Daoy (cell line): ENCODE results near the gene NELL1. TPM values are rescaled to one million over a fixed set of nuclear protein-coding genes. Genes with fewer than 3 reads are reported as not detected.

Source experiments
- DNase-seq: peaks from one replicate; pipeline ENCODE4 v3.0.0-alpha.2; 2015; ENCODE audit warnings: low read depth
- total RNA-seq: library from RNA; depleted of rRNA; stranded (reverse); fragments of >200 nt; shearing (Covaris generic); gene quantifications from 2 replicates; pipeline ENCODE4 v1.2.3, GENCODE V29; 2014; rRNA removed

NELL1 gene
- total RNA-seq, 1 experiment from 2014 or later = not detected

DNA sequence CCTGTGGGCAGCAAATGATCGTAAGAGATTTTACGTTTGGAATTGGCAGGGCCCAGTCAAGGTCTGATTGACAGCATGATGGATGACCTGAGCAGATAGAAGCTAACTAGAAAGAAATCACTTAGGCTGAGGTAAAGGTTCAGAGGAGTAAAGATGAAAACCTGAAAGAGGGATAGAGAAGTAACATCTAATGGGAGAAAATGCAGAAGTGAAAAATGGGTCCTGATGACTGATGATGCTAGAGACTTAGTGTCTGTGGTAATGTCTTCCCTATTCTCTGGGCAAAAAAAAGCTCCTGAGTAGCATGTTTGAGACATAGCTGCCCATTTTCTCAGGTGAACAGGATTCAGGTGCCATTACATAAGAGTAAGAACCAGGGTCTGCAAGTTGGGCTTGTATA is 894.7 kb downstream of the NELL1 start:
- DNase-seq = no peak

- DNase-seq = no peak
Measured at GRCh38 chr11:21564833-21565682, 895.7 kb downstream of the NELL1 start.

DNA sequence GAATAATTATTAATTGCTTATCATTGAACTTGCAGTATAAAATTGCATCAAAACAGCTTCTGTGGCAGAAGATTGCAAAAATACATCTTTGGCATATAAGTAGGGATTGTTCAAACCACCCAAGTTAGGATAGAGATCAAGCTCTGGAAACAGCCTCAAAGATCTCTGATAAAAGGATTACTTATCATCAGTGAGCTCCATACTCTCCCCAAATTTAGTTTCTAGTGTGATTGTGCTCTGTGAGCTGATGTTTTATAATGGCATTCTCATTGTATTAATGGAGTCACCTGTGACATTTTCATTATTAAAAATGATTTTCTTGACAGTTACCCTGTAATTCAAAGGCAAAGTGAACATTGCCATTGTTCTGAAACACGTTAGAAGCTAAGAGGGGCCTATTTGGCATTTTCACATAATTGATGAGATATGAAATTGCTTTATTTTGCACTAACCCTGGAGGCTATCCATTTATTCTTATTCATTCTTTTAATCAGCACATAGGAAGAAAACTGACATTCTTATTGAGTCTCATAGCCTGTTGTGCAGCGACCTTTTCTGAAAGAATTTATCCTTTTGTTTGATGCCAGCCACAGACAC is 897.2 kb downstream of the NELL1 start:
- no peak for DNase-seq

DNA sequence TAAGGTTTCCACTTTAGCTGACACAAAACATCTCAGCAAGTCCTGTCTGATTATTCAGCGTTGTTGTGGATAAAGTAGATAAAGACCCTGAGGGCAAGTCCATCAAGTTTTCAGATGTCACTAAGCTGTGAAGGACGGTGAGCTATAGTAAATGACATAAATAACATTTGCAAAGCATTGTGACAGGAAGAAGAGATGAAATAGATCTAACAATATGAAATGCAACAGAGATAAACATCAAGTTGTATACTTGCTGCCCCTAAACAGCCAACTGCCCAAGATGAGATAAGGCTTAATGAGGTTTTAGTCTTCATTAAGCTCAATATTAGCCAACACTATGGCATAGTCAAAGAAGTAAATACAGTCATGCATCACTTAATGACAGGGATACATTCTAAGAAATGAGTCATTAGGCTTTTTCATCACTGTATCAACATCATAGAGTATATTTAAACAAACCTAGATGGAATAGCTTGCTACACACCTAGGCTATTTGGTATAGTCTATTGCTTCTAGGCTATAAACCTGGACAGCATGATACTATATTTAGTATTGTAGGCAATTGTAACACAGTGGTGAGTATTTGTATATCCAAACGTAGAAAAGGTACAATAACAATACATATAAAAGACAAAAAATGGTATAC is 898.4 kb downstream of the NELL1 start:
- DNase-seq = no peak

DNA sequence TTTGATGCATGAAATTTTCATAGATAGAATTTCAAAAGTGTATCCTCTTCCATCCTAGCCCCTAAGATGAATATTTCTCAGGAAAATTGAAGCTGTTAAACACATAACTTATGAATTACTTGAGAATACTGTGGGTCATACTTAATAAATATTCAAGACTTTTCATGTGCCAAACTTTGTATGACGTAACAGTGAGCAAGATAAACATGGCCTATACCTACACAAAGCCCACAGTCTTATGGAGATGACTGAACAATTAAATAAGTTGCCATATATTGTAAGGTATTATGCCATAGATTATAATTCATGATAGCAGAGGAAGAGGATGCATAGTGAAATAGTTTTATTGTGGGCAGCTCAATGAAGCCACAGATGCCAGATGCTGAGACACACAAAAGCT is 902.8 kb downstream of the NELL1 start:
- DNase-seq = no peak

DNA sequence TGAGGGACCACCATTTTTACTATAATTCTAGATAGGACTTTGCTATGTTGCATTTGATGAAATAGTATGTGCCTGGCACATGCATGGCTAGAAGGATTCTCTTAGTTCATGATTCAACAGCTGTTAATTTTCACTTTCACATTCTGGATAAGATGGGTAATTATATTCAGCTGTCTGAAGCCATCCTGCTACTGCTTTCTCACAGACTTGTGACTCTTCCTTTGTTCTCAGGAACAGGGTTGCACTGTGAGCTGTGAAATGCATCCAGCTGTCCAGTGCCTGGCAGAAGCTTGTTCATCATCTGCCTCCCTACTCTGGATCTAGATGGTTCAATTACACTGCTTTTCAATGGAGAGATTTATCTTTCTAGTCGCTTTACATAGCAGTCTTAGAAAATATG is 913.4 kb downstream of the NELL1 start:
- no peak for DNase-seq

DNA sequence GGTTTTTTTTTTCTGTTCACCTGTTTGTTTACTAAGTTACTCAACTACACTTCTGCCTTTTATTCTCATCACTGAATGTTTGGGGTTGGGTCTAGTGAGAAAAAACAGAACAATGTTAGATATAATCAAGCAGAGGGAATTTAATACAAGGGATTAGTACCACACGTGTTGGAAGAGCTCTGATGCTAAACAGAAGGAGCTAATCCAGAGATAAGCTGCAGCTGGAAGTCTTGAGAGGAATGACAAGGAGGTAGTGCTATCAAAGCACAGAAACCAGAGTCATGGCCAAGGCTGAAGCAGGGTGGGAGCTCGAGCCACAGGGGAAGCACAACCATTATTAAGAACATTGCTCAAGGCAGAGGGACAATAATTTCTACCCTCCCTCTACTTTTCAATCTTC is 919.4 kb downstream of the NELL1 start:
- DNase-seq = no peak

- no peak for DNase-seq
Measured at GRCh38 chr11:21602699-21603098, 933.3 kb downstream of the NELL1 start.

DNA sequence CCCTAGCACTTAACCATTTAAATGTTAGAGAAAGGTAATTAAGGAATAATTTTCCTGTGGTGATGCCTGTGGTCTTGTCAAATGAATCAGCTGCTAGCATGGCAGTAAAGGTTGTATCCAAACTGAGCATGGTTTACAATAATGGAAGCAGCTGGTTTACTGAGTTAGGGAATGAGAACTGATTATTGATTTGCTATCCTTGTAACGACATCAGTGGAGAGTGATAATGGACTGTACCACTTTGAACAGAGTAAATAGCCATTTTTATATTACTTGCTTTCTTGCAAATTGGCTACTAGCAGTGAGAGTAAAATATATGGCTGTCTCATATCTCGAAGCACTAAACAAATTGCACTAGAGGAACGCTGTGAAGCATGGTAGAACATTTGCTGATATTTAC is 934.5 kb downstream of the NELL1 start:
- DNase-seq = no peak

DNA sequence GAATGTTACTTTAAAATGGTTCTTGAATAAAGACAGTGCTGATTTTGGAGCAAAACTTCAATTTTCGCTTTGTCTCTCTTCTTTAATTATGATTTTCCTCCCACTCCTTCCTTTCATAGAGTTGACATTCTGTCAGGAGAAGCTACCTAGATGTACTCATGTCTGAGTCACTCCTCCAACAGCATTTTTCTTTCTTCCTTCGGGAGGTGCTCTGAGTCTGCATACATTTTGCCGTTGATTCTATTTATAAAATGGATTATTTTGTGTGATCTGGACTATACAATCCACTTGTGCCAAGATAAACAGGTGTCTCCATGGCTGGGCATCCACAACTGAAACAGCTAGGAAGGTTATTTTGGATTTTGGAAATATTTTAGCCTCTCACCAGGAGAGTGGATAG is 935.2 kb downstream of the NELL1 start:
- DNase-seq = no peak

- no peak for DNase-seq
Measured at GRCh38 chr11:21612326-21612725, 942.9 kb downstream of the NELL1 start.

DNA sequence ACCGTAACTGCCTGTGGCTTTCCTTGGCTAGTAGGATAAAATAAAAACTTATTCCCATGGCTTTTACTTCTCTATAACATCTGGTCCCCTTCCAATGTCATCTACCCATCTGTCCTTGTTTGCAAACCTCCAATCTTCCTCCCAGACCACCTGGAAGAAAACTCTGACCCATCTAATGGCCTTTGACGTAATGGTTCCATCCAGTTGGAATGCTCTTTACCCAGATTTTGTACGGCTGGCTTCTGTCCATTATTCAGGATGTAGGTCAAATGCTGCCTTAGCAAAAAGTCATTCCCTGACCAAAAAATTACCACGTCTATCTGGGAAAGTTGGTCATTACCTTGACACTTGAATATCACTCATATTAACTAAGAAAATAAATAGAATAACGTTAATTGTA is 945.6 kb downstream of the NELL1 start:
- DNase-seq = no peak

GRCh38 chr11:21615955-21616371 is 946.6 kb downstream of the NELL1 start:
- no peak for DNase-seq

GRCh38 chr11:21622566-21622965 is 953.2 kb downstream of the NELL1 start:
- no peak for DNase-seq

- no peak for DNase-seq
Measured at GRCh38 chr11:21622995-21623394, 953.6 kb downstream of the NELL1 start.

Other genes starting within 250 kb of the NELL1 start
- gene SLC6A5, start 70.0 kb upstream of the NELL1 start, total RNA-seq = not detected in 2 replicates